GM12864 (cell line): Measurements from ENCODE around the gene TGIF1.

Experiments
- DNase-seq: peaks from one replicate; pipeline ENCODE4 v3.0.0-alpha.2; 2011; ENCODE audit warnings: low read depth
- H3K4me3 ChIP-seq: 2 replicates; pipeline ENCODE4 v1.5.1; 2011; ENCODE audit warnings: mild to moderate bottlenecking, low read depth, low read length, control low read depth
- CTCF ChIP-seq: IDR thresholded peaks from 2 replicates; pipeline ENCODE4 v1.5.1; 2011; ENCODE audit warnings: low read depth, mild to moderate bottlenecking, moderate library complexity, low read length, control low read depth, inconsistent platforms; ENCODE audit errors: missing control alignments

Gene TGIF1

DNA sequence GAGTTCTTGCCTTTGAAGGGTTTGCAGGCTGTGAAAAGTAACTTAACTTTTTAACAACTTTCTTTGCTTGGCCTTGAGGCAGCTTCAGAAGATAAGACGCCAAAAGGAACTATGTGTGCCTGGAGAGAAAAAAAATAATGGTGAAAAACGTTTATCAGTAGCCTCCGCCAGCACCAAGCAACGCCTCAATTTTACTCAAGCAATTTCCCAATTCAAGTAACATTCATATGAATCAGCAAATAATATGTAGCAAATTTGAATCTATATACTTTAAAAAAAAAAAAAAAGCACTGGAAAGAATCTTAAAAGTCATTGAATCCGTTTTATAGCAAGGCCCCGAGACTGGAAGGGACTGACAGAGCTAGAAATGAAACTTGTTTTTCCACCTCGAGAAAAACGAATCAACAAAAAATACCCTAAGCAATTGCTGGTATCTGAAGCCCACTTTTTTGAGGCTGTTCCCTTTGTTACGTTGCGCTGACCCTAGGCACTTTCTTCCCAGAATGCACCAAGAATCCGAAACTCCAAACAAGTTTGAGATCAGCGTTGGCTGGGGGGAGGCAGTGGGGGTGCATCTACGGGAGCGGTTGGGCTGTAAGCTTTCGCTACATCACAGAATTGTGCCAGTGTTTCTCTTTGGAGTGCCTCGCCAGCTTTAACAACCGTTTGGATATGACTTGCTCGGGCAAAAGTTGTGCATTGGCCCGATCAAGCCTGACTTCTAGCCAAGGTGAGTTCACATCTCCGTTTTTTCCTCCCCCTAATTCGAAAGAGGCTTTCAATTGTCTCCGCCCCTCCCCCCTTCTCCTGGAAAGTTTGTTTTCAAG is 2.7 kb upstream of the TGIF1 start:
- H3K4me3 ChIP-seq = peak overlapping the region; percentile 63

DNA sequence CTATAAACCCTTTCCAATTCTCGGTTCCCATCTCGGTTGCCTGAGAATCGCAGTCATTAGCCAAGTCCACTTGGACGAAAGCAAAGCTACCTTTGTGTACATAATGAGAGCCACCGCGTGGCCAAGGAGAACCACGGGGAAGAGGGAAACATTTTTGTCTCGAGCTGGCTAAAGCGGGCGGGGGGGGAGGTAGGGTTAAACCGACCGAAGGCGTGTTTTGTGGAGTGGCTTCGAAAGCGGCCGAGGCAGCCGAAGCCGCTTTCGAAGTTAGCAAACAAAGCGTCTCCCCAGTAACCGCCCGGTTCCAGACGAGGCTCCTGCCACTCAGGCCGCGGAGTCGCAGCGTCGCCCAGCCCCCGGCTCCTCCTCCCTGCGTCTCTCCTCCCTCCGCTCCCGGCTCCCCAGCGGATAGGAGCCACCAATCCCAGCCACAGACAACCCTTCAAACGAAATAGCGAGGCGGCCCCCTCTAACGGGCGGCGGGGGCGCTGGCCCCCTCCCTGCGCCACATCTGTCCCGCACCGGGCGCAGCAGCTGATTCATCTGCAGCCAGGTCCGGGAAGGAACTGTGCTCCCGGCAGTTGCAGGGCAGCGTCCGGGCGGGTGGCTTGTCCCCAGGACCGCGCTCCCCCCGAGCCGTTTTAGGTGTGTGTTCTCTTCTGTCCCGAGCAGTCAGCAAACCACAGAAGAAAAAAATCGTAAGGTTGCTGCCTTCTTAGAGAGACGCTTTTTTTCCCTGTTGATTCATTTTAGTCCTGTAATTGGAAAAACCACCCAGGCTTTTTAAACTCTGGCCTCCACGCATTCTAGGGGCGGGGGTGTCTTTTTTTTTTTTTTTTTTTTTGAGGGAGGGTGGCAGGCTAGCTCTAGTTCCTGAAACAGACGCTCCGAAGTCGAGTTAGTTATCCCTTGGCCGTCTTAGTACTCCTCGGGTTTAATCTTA is 1.8 kb upstream of the TGIF1 start:
- no peak for DNase-seq
- peak; percentile 5 for TF ChIP-seq CTCF
- H3K4me3 ChIP-seq = peak overlapping the region; percentile 63

More for the DNA sequence above, 2.7 kb upstream of the TGIF1 start:
- no peak for TF ChIP-seq CTCF
- no peak for DNase-seq

- no peak for TF ChIP-seq CTCF
- H3K4me3 ChIP-seq = peak overlapping the region; percentile 63
- peak; percentile 71 for DNase-seq
Measured at GRCh38 chr18:3448838-3449511, 997 bp upstream of the TGIF1 start.

GRCh38 chr18:3449512-3450011 is 410 bp upstream of the TGIF1 start:
- TF ChIP-seq CTCF = no peak
- no peak for DNase-seq
- H3K4me3 ChIP-seq = peak overlapping the region; percentile 63

DNA sequence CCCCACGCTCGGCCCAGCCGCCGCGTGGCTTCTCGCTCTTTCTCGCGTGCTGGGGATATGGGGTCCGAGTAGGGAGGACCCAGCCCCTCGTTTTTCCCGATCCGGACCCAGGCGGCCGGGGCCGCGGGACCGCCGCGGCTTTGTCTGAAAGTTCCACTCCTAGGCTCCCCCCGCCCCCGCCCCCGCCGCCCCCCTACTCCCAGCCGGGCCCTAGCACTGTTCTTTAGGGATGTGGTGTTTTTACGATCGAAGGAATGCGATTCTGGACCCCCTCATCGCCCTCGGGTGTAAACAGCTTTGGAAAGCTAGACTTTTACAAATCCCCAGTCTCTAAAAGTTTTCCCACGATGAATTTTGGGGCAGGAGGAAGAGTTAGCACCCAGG is 819 bp downstream of the TGIF1 start:
- no peak for DNase-seq
- TF ChIP-seq CTCF = no peak
- H3K4me3 ChIP-seq = peak overlapping the region; percentile 63

GRCh38 chr18:3451183-3451988 is 1.4 kb downstream of the TGIF1 start:
- no peak for TF ChIP-seq CTCF
- DNase-seq = no peak
- H3K4me3 ChIP-seq = peak overlapping the region; percentile 60
